ENCODE results near the gene PPM1E.

DNA sequence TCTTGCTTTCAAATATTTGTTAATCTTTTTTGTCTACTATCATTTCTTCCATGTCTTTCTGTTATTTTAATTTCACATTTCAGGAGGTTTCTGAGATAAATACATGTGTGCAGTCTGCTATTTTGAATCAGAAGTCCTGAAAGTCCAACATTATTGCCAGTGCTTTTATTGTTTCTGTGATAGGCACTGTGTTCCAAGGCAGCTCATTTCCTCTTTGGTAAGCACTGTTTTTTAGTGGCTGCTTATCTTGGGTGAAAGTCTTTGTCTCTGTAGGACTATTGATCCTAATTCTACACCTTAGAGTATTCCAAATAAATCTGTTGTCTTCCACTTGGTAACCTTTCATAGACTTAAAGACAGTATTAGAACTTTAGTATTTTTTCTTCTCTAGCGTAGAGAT lies 76.1 kb downstream of the PPM1E start:
- no peak for TF ChIP-seq CTCF (conservative IDR thresholded peaks at IDR 0.05; ENCODE audit: low read depth, low read length)
- no peak for TF ChIP-seq RAD21 (IDR thresholded peaks at IDR 0.05; ENCODE audit: low read length)
- no peak for TF ChIP-seq MAZ (IDR thresholded peaks at IDR 0.05; ENCODE audit: borderline replicate concordance, low read depth, low read length)
- TF ChIP-seq NFE2L2 (IDR thresholded peaks at IDR 0.05; ENCODE audit: low read depth, low read length) = no peak
- TF ChIP-seq, protein P1, sequence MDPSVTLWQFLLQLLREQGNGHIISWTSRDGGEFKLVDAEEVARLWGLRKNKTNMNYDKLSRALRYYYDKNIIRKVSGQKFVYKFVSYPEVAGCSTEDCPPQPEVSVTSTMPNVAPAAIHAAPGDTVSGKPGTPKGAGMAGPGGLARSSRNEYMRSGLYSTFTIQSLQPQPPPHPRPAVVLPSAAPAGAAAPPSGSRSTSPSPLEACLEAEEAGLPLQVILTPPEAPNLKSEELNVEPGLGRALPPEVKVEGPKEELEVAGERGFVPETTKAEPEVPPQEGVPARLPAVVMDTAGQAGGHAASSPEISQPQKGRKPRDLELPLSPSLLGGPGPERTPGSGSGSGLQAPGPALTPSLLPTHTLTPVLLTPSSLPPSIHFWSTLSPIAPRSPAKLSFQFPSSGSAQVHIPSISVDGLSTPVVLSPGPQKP (IDR thresholded peaks at IDR 0.05; ENCODE audit: borderline replicate concordance, low read depth, low read length) = no peak
- TF ChIP-seq USF2 (IDR thresholded peaks at IDR 0.05; ENCODE audit: low read depth, low read length) = no peak
- no peak for TF ChIP-seq POLR2A (IDR thresholded peaks at IDR 0.05; ENCODE audit: low read depth, low read length)
- no peak for TF ChIP-seq CEBPB (IDR thresholded peaks at IDR 0.05; ENCODE audit: low read depth, low read length)
- no peak for TF ChIP-seq MAFK (IDR thresholded peaks at IDR 0.05; ENCODE audit: low read depth, low read length)
- no peak for TF ChIP-seq RFX5 (IDR thresholded peaks at IDR 0.05; ENCODE audit: low read depth, low read length)
- no peak for TF ChIP-seq SMC3 (IDR thresholded peaks at IDR 0.05; ENCODE audit: low read depth, low read length)

Data from IMR-90 (cell line).